AG08395 (cell line): ENCODE measurements around the gene BCL11A.

Experiments
- DNase-seq: peaks from one replicate; pipeline ENCODE4 v3.0.0; 2012; ENCODE audit warnings: mixed read lengths, low spot score

Gene BCL11A

DNA sequence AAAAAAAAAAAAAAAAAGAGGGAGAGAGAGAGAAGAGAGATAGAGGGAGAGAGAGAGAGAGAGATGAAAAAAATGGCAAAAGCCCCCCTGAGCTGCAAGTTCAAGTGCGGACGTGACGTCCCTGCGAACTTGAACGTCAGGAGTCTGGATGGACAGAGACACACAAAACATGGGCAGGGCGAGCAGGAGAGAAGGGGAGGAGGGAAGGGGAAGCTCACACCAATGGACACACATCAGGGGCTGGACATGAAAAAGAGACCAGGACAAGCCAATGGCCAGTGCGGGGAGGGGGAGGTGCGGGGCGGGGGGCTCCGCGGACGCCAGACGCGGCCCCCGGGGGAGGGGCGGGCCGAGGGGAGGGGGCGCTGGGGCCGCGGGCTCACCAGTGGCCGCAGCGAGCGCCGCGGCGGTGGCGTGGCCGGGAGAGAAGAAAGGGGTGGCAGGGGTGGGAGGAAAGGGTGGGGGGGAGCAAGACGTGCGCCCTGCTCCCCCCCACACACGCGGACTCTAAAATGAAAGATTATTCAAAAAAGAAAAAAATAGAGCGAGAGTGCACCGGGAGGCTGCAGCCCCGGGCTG lies at the start of gene BCL11A:
Gene BCL11A, minus strand, starts transcription at position 160 of the 579 bp plus-strand sequence. CDS start 384 bp downstream, outside the sequence.
- DNase-seq, result peak; percentile 58

DNA sequence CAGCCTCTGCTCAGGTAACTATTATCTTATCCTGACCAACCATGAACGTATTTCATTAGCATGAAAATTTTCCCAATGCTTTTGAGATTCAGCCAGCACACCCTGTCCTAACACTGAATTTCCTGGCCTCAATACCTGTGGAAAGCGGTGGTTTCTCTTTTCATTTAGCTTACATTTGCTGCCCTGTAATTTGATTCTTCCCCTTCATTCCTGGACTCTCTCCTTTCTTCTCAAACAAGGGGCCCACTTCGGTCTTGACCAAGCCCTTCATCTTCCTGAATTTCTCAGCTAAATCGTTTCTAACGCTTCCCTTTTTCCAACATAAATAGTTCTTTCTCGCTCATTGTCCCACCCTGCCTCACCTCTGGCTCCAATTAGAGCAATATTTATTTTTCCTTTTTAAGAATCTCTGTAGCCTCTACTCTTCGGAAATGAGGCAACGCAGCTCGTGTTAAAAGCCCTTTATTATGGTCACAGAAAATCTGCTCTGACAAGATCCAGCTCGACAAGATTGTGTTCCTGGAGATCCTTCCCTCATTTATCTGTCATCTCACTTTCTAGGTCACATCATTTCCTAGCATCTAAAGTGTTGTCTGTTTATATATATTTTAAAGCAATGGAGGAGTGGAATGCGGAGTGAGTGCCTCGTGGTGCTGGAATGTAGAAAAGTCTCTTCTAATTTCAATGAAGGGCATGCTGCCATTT lies 49.5 kb upstream of the BCL11A start:
- DNase-seq, result no peak

DNA sequence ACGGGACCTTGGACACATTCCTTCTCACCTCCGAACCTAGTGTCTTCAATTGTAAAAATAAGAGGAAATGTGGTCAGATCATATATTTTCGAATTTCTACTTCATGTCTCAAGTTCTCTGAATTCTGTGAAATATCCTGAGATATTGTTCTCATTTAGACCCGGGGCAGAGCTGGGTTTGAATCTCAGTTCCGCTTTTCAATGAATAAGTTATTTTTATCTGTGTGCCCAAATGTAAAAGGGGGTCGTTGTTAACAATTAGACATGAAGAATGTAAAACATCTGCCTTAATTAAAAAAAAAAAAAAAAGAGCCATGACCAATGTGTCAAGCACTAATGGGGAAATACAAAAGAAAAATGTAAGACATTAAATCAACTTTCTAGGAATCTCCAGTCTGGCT lies 48.9 kb upstream of the BCL11A start:
- no peak for DNase-seq

DNA sequence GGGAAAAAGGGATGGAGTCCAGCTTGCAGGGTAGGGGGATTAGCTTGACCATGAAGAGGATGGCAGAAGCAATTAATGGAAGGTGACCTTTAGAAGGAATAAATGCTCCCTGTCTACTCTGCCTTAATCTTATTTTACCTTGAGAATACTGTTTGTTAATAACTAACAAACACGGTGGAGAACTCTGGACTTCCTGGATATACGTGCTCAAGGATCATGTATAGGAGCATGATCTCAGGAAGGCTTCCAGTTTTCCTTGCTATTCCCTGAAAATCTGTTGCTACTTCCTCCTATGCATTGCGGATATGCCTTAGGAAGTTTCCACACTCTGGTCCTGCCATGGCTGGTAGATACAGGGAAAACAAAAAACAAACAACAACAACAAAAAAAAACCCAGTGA lies 44.8 kb upstream of the BCL11A start:
- no peak for DNase-seq

DNA sequence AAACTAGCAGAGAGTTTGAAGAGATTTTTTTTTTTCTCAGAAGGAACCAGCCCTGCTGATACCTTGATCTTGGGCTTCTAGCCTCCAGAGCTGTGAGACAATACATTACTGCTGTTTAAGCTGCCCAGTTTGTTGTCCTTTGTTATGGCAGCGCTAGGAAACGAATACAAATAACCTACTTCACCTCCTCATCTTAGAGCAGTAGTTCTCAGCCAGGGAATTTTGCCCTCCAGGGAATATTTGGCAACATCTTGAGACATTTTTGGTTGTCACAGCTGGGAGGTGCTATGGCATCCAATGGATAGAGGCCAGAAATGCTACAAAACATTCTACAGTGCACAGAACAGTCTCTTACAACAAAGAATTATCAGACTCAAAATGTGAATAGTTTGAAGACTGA lies 43.9 kb upstream of the BCL11A start:
- no peak for DNase-seq

DNA sequence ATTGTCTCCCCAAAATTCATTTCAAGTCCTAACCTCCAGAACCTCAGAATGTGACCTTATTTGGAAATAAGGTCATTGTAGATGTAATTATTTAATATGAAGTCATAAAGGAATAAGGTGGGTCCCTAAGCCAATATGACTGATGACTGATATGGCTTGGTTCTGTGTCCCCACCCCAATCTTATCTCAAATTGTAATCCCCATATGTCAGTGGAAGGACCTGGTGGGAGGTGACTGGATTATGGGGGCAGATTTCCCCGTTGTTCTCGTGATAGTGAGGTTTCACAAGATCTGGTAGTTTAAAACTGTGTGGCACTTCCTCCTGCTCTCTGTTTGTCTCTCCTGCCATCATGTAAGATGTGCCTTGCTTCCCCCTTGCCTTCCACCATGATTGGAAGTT lies 43.0 kb upstream of the BCL11A start:
- DNase-seq, result no peak

DNA sequence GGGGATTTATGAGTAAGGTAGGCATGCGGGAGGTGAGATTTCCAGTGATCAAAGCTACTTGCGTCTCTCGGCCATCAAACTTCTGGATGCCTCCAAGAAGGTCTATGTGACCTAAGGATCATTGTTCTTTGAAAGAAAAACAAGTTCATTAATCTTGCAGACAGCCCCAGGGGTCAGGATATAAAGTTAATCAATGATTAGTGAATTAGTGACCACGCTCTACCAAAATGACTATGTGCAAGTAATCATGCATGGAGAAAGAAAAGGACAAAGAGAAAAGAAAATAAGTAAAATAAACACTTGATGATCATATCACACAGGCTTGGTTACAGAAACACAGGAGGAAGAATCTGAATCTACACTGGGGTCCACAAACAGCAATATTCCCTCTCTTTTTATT lies 42.5 kb upstream of the BCL11A start:
- DNase-seq, result no peak

DNA sequence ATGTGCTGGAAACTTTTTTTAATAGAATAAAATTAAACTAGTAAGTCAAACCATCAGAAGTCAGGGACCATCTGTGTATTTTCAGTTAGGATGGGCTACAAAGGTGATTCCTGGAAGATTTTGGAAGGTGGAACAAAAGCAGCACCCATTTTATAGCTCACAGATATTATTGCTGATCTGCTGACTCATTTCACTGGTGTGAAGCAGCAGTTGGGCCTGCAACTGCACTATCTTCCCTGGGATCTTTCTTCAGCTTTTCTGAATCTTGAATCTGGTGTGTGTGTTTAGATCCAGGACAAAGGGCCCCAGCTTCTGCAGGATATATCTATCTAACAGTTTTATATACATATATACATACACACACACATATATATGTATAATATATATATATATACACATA lies 35.6 kb upstream of the BCL11A start:
- no peak for DNase-seq

DNA sequence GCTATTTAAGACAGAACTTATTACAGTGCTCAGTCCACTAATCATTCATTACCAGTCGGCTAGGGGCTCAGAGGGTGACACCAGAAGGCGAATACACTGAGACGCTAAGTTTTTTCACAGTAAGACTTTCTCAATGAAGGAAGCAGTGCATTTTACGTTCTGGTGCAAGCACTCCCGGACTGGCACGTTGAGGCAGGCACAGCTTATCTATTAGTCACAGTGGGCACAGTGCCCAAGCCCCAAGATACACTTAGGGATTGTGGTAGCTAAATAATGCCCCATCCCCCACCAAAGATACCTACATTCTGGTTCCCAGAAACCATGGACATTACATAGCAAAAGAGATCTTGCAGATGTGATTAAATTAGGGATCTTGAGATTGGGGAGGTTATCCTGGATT lies 32.6 kb upstream of the BCL11A start:
- no peak for DNase-seq

DNA sequence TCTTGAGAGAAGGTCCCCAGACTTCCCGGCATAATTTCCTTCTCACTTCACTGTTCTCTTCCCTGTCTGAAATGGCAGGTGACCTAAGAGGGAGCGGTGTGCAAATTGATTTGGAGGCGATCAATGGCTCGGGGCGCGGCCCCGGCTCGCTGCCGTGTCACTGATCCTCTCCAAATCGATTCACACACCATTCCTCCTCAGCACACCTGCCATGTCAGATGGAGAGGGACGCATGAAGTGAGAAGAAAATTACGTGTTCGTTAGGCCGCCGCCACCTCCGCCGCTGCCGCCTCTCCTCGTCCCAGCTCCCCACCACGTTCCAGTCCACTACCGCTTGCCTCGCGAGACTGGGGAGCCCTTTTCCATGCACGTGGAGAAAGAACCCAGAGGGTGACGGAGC lies 31.8 kb upstream of the BCL11A start:
- DNase-seq, result no peak

DNA sequence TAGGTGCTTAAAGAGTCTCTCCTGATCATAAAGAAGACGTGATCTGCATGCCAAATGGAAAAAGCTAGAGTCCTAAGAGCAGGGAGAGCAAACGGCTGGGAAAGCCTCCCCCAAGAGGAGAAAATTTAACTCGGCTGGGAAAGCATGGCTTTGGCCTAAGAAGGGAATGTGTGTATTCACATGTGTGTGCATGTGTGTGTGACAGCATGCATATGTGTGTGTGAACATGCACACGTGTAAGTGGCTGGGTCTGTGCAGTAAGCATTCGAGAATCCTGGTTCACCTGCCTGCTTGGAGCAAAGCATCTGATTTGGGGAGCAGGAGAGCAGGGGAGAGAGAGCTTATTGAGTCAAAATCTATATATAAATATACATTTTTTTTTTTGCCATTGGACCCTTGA lies 30.1 kb upstream of the BCL11A start:
- no peak for DNase-seq

DNA sequence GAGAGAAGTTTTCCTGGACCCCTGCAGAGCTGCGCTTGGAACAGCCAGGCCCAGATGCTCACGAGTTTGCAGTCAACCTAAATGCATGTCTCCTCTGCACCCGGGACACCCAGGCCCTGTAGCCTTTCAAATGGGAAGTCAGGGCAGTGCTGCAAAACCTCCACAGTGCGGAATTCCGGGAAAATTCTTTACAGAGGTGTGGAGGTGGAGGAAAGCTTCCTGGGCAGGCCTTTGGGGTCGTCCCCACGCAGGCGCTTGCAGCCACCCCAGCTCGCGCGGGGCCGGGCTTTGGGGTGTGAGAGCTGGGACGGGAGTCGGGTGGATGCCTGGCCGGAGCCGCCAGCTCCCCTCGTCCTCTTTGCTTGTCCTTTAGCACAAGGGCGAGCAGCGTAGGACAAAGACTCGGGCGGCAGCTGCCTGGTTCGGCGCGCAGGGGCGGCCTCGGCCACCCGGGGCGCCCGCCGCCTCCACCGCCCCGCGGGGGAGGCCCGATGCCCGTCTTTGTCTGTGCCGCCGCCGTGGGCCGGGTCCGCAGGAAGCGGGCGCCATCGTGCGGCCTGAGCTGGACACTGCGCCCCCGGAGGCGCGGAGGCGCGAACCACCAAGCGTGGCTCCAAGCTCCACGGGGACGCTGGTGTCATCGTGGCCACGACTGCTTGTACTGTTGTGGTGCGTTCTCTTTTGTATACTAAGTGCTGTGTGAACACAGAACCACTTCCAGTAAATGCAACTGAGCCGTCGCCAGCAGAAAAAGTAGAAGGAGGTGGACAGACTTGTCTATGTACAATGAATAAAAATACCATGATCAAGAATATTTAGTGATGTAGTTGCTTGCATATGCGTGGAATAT lies 28.2 kb upstream of the BCL11A start:
- DNase-seq, result peak; percentile 84

DNA sequence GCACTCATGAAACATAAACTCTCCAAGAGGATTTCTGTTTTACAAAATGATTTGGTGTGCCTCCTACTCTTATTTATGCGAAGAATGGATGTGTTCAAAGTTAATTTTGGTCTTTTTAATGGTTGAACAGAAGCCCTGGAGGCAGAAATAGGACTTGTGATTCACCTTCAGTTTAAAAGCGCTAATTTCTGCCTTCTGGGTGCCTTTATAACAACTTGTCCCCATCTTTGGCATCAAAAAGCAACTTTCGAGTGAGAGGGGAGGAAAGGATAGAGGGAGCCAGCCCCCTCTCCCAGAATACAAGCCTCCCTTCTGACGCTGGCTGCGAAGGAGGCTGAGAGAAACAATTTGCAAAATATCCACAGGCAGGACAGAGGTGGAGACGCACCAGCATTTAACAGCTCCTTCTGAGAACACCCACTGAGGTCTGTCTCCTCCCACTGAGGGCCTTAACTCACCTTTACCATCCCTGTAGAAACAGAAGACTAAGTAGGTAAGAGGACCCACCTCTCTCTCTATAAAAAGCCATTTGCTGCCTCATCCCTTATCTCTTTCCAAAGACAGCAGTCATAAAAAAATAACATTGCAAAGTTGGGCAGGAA lies 24.3 kb upstream of the BCL11A start:
- DNase-seq, result no peak

DNA sequence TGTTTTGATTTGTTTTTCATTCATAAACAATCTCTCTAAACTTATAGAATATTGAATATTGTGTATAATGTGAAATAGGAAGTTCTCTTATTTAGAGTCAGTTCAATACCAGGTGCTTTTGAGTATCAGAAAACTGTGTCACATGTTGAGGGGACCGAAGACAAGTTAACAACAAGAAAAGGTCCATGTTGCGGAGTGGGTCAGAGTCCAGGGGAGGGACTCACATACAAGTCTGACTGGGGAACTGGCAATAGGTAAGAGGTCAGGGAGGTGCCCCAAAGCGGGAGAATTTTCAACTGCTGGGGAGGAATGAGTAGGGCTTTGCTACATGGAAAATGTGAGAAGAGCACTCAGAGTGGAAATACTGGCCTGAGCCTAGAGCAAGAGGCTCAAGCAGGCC lies 19.8 kb upstream of the BCL11A start:
- no peak for DNase-seq

DNA sequence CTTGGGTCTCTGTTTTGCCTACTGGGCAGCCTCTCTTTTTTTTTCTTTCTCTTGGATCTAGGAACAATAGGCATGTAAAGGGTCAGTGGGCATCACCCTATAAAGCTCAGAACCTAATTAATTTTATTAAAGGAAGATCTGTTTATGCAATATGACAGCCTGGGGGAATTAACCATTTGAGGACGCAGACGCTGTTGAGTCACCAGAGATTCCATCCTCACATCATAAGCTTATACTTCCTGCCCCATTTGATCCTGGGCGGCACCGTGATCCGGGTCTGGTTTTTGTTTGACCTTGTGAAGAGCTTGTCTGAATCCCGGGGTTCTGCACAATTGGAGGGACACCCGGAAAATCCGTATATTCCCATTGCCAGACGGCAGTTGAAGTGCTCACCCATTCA lies 16.8 kb upstream of the BCL11A start:
- DNase-seq, result no peak

DNA sequence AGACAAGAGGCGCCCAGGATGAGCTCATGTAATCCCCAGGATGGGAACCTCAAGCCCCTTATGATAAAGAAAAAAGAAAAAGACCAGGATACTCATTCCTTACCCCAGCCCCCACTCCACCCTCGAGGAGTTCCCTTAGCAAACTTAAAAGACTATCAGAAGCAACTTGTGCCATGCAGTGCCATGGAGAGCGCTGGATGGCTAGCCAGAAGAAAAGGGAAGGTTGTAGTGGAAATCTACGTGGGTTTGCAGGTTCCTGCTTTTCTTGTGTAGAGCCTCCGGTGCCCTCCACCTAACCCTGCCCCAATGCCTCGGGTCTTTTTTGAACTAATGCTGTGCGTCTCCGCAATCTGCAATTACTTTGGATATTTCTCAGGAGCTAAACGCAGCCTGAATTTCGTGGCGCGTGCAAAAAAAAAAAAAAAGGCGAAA lies 16.2 kb upstream of the BCL11A start:
- no peak for DNase-seq

DNA sequence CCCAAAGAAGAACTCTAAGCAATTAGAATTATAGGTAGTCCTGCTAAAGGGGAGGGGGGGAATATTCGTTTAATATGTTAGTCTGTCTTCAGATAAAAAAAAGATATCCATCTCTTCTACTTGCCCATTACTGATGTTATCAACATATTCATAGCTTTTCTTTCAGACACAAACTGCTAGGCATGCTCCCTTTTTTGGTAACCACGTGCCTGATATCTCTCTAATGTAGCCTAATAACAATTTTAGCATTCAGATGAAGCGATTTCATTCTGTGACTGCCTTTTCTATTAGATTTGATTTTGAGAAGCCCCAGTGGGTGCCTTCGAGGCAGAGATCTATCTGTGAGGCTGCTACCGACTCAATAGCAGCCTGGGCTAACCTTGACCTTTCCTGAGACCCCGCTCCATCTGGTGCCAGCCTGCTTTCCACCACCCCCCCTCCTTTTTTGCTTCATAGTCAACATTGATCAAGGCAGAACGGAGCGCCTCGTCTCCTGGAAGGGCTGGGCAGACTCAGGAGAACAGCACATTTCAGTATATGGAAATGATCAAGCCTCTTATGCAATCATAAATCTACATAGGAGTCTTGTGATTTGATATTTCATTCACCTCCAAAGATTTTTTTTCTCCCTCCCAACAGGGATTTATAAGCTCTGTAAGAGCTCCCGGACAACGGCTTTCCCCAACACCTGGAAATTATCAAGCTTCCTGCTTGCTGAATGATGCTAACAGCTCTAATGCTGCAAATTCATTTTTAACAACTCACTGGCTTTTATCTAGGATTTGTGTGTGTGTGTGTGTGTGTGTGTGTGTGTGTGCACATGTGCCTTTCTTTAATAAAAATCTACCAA lies 14.7 kb upstream of the BCL11A start:
- no peak for DNase-seq

DNA sequence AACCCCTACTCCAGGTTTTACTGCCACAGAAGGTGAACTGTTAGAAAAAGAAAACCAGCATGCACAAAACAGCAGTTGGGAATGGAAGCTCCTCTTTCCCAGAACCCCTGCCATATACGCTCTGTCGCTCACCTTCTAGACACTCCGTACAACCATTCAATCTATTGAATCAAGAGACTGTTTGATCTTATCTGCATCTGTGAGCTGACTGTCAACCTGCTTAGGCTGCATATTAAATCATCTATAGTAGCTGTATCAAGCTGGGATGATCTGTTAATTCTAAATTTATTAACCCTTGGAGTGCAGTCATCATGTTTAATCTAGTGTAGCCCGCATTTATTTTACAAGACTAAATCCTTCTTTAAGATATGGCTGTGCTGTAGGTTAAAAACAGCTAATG lies 13.6 kb upstream of the BCL11A start:
- no peak for DNase-seq

DNA sequence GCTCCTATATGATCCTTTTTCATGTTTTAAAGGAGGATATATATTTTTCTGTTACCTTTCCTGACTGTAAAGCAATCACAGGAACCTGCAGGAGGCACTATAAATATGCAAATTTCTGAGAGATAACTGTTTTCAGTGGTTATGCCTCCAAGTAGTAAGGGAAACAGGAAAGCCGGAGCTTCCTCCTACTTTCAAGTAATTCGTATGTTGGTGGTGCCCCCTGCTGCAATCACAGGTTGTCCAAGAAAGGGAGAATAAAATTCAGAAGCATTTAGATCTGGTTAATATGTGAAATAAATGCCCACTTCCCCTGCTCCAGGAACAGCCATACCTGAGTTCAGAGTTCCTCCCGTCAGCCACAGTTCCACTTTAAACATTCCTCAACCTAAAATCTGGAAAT lies 12.0 kb upstream of the BCL11A start:
- DNase-seq, result no peak

DNA sequence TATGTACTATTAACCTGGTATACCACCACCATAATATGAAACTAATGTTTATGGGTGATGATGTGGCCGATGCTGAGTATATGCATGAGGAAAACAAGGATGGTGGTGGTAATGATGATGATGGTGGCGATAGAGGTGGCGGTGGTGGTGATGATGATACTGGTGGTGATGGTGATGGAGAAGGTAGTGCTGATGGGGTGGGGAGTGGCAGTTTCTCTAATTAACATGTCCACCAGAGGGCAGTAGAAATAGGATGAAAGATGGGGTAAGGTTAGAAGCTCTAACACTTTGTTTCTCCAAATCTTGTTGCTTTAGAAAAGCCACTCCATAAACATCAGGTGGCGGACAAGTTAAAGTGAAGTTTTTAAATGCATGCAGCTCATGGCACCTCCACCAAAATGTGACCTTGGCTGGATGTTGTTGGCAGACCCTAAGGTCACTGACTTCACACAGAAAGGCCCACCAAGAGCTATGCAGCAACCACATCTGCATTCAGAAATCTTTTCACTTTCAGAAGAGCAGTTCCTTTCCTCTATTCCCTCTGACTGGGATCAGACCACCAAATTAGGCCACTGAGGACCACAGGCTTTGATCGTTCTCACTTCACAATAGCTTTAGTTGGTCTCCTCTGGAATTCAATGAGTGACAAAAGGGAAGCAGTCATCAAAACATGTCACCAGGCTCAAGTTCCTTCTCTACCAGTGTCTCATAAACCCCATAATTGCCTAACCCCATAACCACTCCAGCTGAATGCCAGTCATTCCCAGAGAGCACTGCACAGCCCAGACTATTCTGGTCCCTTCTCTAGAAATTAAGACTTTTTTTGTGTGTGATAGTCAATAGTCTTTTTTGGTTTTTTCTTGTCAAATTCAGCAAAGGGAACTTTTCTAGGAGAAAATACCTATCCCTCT lies 7.5 kb upstream of the BCL11A start:
- peak; percentile 55 for DNase-seq

DNA sequence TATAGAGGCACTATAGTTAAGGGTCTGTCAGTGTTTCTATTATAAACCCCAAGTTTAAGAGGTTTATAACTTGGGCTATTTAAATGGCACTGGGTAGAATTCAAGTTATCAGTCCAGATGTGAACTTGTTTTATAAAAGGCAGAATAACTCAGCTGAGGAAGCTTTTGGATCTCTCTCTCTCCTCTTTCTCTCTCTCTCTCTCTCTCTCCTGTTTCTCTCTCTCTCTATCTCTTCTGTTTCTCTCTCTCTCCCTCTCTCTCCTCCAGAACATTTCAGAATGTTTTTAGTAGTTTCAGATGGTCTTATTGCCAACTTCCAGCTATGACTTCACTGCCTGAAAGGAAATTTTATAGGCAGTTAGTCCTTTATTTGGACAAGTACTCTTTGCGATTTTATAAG lies 6.4 kb upstream of the BCL11A start:
- no peak for DNase-seq
